Measurements from ENCODE around the gene BMERB1. TPM values are rescaled to one million over a fixed set of nuclear protein-coding genes. Genes with fewer than 3 reads are reported as not detected.
"Not testable (repeated sequence)": the region's sequence is repeated elsewhere in the genome, so short reads cannot be mapped to it uniquely, and the experiment has no call there.

Gene BMERB1
- total and polyA plus RNA-seq, 7 experiments from 2014 or later, result 0.51 to 8.2 (median 2.3) TPM

- ChIA-PET CTCF (no interaction called here), POLR2A (no interaction called here)
- H3K9me3 Mint-ChIP-seq, result peaks cover 0 to 7% (median 0%) of the 10 kb centered on the region in 11 donors
- no peaks in the 10 kb centered on the region for H3K27me3 ChIP-seq (ENCODE audit: control insufficient read depth in 2 of 2, insufficient read depth in 2 of 2, low read length in 2 of 2)
- H3K36me3 Mint-ChIP-seq, result no peaks in the 10 kb centered on the region
- ATAC-seq (no peak), DNase-seq (no peak)
- H3K4me3 ChIP-seq (ENCODE audit: low read length), result no peak overlapping the region
- no peaks in the 10 kb centered on the region for H3K36me3 ChIP-seq (ENCODE audit: control insufficient read depth in 2 of 3, insufficient read depth in 3 of 3, low read length in 3 of 3)
- H3K27ac ChIP-seq (ENCODE audit: low read depth, low read length), result no peak overlapping the region
- H3K27ac Mint-ChIP-seq, result no peak overlapping the region
- peaks cover 0 to 4% (median 0%) of the 10 kb centered on the region in 7 donors for H3K4me1 Mint-ChIP-seq
- no peaks in the 10 kb centered on the region for H3K4me1 ChIP-seq (ENCODE audit: control insufficient read depth in 2 of 2, insufficient read depth in 2 of 2, low read length in 2 of 2)
- H3K4me3 Mint-ChIP-seq, result no peak overlapping the region
- peaks cover 21 to 41% (median 33%) of the 10 kb centered on the region in 5 donors for H3K27me3 Mint-ChIP-seq
- intact Hi-C loops (cut with micrococcal nuclease), result no loop called here
- no peaks in the 10 kb centered on the region for H3K9me3 ChIP-seq (ENCODE audit: control insufficient read depth in 2 of 3, low read length in 3 of 3)
These were observed 37.3 kb upstream of the BMERB1 start for GRCh38 chr16:15396948-15397594.

GRCh38 chr16:15398618-15399316 is 35.6 kb upstream of the BMERB1 start:
- Histone ChIP-seq H3K36me3 (ENCODE audit: control insufficient read depth in 2 of 3, insufficient read depth in 3 of 3, low read length in 3 of 3) (no peaks in the 10 kb centered on the region), H3K4me1 (ENCODE audit: control insufficient read depth in 2 of 2, insufficient read depth in 2 of 2, low read length in 2 of 2) (no peaks in the 10 kb centered on the region), H3K27ac (ENCODE audit: low read depth, low read length) (no peak overlapping the region), H3K27me3 (ENCODE audit: control insufficient read depth in 2 of 2, insufficient read depth in 2 of 2, low read length in 2 of 2) (no peaks in the 10 kb centered on the region), H3K9me3 (ENCODE audit: control insufficient read depth in 2 of 3, low read length in 3 of 3) (no peaks in the 10 kb centered on the region), H3K4me3 (ENCODE audit: low read length) (no peak overlapping the region)
- DNase-seq, result no peak
- peaks cover 0 to 4% (median 0%) of the 10 kb centered on the region in 11 donors for H3K9me3 Mint-ChIP-seq
- ATAC-seq, result no peak
- H3K27me3 Mint-ChIP-seq, result peaks cover 17 to 39% (median 26%) of the 10 kb centered on the region in 5 donors
- intact Hi-C loops (cut with micrococcal nuclease), result no loop called here
- ChIA-PET POLR2A (interaction anchor here (0.7 kb wide), 1 partner anchor 243 kb away, joined by 3 read pairs; no protein-coding TSS in a partner anchor), CTCF (interaction anchor here (0.6 kb wide), 1 partner anchor 935 kb away, joined by 3 read pairs; no protein-coding TSS in a partner anchor)
- H3K27ac Mint-ChIP-seq, result no peak overlapping the region
- H3K4me1 Mint-ChIP-seq, result peaks cover 0 to 4% (median 0%) of the 10 kb centered on the region in 7 donors
- no peaks in the 10 kb centered on the region for H3K36me3 Mint-ChIP-seq
- H3K4me3 Mint-ChIP-seq, result no peak overlapping the region

GRCh38 chr16:15399317-15399716 is 35.1 kb upstream of the BMERB1 start:
- Histone ChIP-seq H3K4me1 (ENCODE audit: control insufficient read depth in 2 of 2, insufficient read depth in 2 of 2, low read length in 2 of 2) (no peaks in the 10 kb centered on the region), H3K36me3 (ENCODE audit: control insufficient read depth in 2 of 3, insufficient read depth in 3 of 3, low read length in 3 of 3) (no peaks in the 10 kb centered on the region), H3K9me3 (ENCODE audit: control insufficient read depth in 2 of 3, low read length in 3 of 3) (no peaks in the 10 kb centered on the region), H3K27ac (ENCODE audit: low read depth, low read length) (no peak overlapping the region), H3K4me3 (ENCODE audit: low read length) (no peak overlapping the region), H3K27me3 (ENCODE audit: control insufficient read depth in 2 of 2, insufficient read depth in 2 of 2, low read length in 2 of 2) (no peaks in the 10 kb centered on the region)
- Mint-ChIP-seq H3K27me3 (peaks cover 16 to 36% (median 26%) of the 10 kb centered on the region in 5 donors), H3K36me3 (no peaks in the 10 kb centered on the region), H3K9me3 (peaks cover 0 to 4% (median 0%) of the 10 kb centered on the region in 11 donors), H3K27ac (peak overlapping the region in 1 of 9 donors; percentile 36), H3K4me3 (no peak overlapping the region), H3K4me1 (peaks cover 0 to 4% (median 0%) of the 10 kb centered on the region in 7 donors)
- CTCF ChIA-PET, result no interaction called here
- DNase-seq, result no peak
- no peak for ATAC-seq
- intact Hi-C loops (cut with micrococcal nuclease), result no loop called here
- POLR2A ChIA-PET, result interaction anchor here (0.7 kb wide), 1 partner anchor 243 kb away, joined by 3 read pairs; no protein-coding TSS in a partner anchor

- H3K27ac Mint-ChIP-seq; H3K4me1 Mint-ChIP-seq; CTCF ChIA-PET; H3K36me3 Mint-ChIP-seq; H3K4me3 ChIP-seq (ENCODE audit: low read length); H3K9me3 Mint-ChIP-seq; POLR2A ChIA-PET; intact Hi-C loops (cut with micrococcal nuclease); ATAC-seq; H3K4me1 ChIP-seq (ENCODE audit: control insufficient read depth in 2 of 2, insufficient read depth in 2 of 2, low read length in 2 of 2); H3K4me3 Mint-ChIP-seq; H3K9me3 ChIP-seq (ENCODE audit: control insufficient read depth in 2 of 3, low read length in 3 of 3); H3K27me3 ChIP-seq (ENCODE audit: control insufficient read depth in 2 of 2, insufficient read depth in 2 of 2, low read length in 2 of 2); H3K27ac ChIP-seq (ENCODE audit: low read depth, low read length); DNase-seq; H3K36me3 ChIP-seq (ENCODE audit: control insufficient read depth in 2 of 3, insufficient read depth in 3 of 3, low read length in 3 of 3): not testable (repeated sequence)
- H3K27me3 Mint-ChIP-seq, result peaks cover 11 to 28% (median 20%) of the 10 kb centered on the region in 5 donors
These were observed 34.1 kb upstream of the BMERB1 start for GRCh38 chr16:15400314-15400713.

GRCh38 chr16:15401972-15402371 is 32.4 kb upstream of the BMERB1 start:
- no peaks in the 10 kb centered on the region for H3K4me1 ChIP-seq (ENCODE audit: control insufficient read depth in 2 of 2, insufficient read depth in 2 of 2, low read length in 2 of 2)
- ChIA-PET CTCF (no interaction called here), POLR2A (no interaction called here)
- ATAC-seq, result no peak
- intact Hi-C loops (cut with micrococcal nuclease), result no loop called here
- Mint-ChIP-seq H3K4me1 (peaks cover 0 to 2% (median 0%) of the 10 kb centered on the region in 7 donors), H3K9me3 (no peaks in the 10 kb centered on the region), H3K27ac (no peak overlapping the region), H3K4me3 (no peak overlapping the region), H3K36me3 (no peaks in the 10 kb centered on the region), H3K27me3 (peaks cover 3 to 19% (median 11%) of the 10 kb centered on the region in 5 donors)
- no peak for DNase-seq
- H3K4me3 ChIP-seq (ENCODE audit: low read length), result no peak overlapping the region
- H3K27ac ChIP-seq (ENCODE audit: low read depth, low read length), result no peak overlapping the region
- no peaks in the 10 kb centered on the region for H3K27me3 ChIP-seq (ENCODE audit: control insufficient read depth in 2 of 2, insufficient read depth in 2 of 2, low read length in 2 of 2)
- no peaks in the 10 kb centered on the region for H3K36me3 ChIP-seq (ENCODE audit: control insufficient read depth in 2 of 3, insufficient read depth in 3 of 3, low read length in 3 of 3)
- no peaks in the 10 kb centered on the region for H3K9me3 ChIP-seq (ENCODE audit: control insufficient read depth in 2 of 3, low read length in 3 of 3)

GRCh38 chr16:15403392-15403995 is 30.9 kb upstream of the BMERB1 start:
- Mint-ChIP-seq H3K27ac (no peak overlapping the region), H3K36me3 (no peaks in the 10 kb centered on the region), H3K4me1 (peaks cover 0 to 2% (median 0%) of the 10 kb centered on the region in 7 donors), H3K9me3 (no peaks in the 10 kb centered on the region), H3K4me3 (no peak overlapping the region), H3K27me3 (peaks cover 0 to 12% (median 7%) of the 10 kb centered on the region in 5 donors)
- Histone ChIP-seq H3K4me3 (ENCODE audit: low read length) (no peak overlapping the region), H3K36me3 (ENCODE audit: control insufficient read depth in 2 of 3, insufficient read depth in 3 of 3, low read length in 3 of 3) (no peaks in the 10 kb centered on the region), H3K9me3 (ENCODE audit: control insufficient read depth in 2 of 3, low read length in 3 of 3) (no peaks in the 10 kb centered on the region), H3K27me3 (ENCODE audit: control insufficient read depth in 2 of 2, insufficient read depth in 2 of 2, low read length in 2 of 2) (no peaks in the 10 kb centered on the region), H3K4me1 (ENCODE audit: control insufficient read depth in 2 of 2, insufficient read depth in 2 of 2, low read length in 2 of 2) (no peaks in the 10 kb centered on the region), H3K27ac (ENCODE audit: low read depth, low read length) (no peak overlapping the region)
- intact Hi-C loops (cut with micrococcal nuclease), result no loop called here
- POLR2A ChIA-PET, result no interaction called here
- ATAC-seq (no peak), DNase-seq (no peak)
- CTCF ChIA-PET, result no interaction called here

All from naive thymus-derived CD4-positive, alpha-beta T cell (primary cell).